ENCODE results near the gene PPID. TPM values are rescaled to one million over a fixed set of nuclear protein-coding genes. Genes with fewer than 3 reads are reported as not detected.
"Not testable (repeated sequence)": the region's sequence is repeated elsewhere in the genome, so short reads cannot be mapped to it uniquely, and the experiment has no call there.

PPID gene
- total RNA-seq, 4 donors from 2014 or later, result 10.6 to 24.1 (median 17.9) TPM

- 80 to 82% methylated on average over 6 of the region's 6 CpGs for WGBS, 2 donors
- no peak for DNase-seq (ENCODE audit: low spot score in 2 of 2)
- intact Hi-C loops (cut with DNase I; ENCODE audit: low total_unique reads), result loop anchor here (10.0 kb wide), 1 partner anchor 448 kb away; no protein-coding TSS in a partner anchor
- H3K4me3 ChIP-seq (ENCODE audit: low read depth, poor library complexity, severe bottlenecking), result no peak overlapping the region
- TF ChIP-seq CTCF (IDR thresholded peaks at IDR 0.05) (no peak), POLR2A (IDR thresholded peaks at IDR 0.05) (no peak)
Observed at GRCh38 chr4:158726633-158727032, 3.4 kb upstream of the PPID start.

DNA sequence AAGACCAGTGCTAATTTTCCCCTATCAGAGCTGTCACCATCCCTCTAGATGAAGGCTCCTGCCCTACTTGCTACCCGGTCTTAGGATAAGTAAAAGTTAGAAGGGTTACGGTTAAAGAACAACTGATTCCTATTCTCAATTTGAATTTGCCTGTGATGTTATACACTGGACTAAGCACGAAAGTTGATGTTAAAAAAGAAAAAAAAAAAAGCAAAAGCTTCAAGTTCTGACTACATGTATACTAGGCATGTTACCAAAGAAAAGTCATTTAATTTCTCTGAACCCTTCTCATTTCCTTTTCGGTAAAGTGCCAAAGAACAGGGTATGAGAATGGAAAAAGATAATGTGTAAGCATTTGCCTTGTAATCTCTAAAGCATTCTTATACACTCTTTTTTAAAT is 1.4 kb upstream of the PPID start:
- TF ChIP-seq CTCF (IDR thresholded peaks at IDR 0.05) (no peak), POLR2A (IDR thresholded peaks at IDR 0.05) (no peak)
- no peak overlapping the region for H3K4me3 ChIP-seq (ENCODE audit: low read depth, poor library complexity, severe bottlenecking)
- intact Hi-C loops (cut with DNase I; ENCODE audit: low total_unique reads), result loop anchor here (10.0 kb wide), 1 partner anchor 450 kb away; no protein-coding TSS in a partner anchor
- WGBS, 2 donors, result 84 to 88% methylated on average over 4 of the region's 4 CpGs
- DNase-seq (ENCODE audit: low spot score in 2 of 2), result no peak

- no peak for DNase-seq (ENCODE audit: low spot score in 2 of 2)
- H3K4me3 ChIP-seq (ENCODE audit: low read depth, poor library complexity, severe bottlenecking), result peak overlapping the region; percentile 95
- TF ChIP-seq CTCF (IDR thresholded peaks at IDR 0.05) (no peak), POLR2A (IDR thresholded peaks at IDR 0.05) (no peak)
- 10 to 13% methylated on average over 16 of the region's 16 CpGs for WGBS, 2 donors
- intact Hi-C loops (cut with DNase I; ENCODE audit: low total_unique reads), result loop anchor here (10.0 kb wide), 1 partner anchor 452 kb away; no protein-coding TSS in a partner anchor
Observed at GRCh38 chr4:158722291-158722916, 792 bp downstream of the PPID start.

DNA sequence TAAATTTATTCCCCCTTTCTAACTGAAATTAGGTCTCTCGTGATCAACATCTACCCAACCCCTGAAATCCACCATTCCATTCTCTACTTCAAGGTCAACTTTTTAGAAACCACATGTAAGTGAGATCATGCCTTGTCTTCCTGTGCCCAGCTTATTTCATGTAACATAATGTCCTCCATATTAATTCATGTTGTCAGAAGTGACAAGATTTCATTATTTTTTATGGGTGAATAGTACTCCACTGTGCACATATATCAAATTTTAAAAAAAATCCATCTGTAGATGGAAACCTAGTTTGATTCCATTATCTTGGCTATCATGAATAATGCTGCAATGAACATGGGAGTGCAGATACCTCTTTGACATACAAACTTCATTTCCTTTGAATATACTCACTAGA is 1.5 kb downstream of the PPID start:
- intact Hi-C loops (cut with DNase I; ENCODE audit: low total_unique reads), result loop anchor here (10.0 kb wide), 1 partner anchor 453 kb away; no protein-coding TSS in a partner anchor
- no peak for DNase-seq (ENCODE audit: low spot score in 2 of 2)
- TF ChIP-seq POLR2A (IDR thresholded peaks at IDR 0.05), result no peak
- TF ChIP-seq CTCF (IDR thresholded peaks at IDR 0.05), result no peak
- H3K4me3 ChIP-seq (ENCODE audit: low read depth, poor library complexity, severe bottlenecking), result no peak overlapping the region
- 94 to 100% methylated on average over 1 of the region's 1 CpG for WGBS, 2 donors

DNA sequence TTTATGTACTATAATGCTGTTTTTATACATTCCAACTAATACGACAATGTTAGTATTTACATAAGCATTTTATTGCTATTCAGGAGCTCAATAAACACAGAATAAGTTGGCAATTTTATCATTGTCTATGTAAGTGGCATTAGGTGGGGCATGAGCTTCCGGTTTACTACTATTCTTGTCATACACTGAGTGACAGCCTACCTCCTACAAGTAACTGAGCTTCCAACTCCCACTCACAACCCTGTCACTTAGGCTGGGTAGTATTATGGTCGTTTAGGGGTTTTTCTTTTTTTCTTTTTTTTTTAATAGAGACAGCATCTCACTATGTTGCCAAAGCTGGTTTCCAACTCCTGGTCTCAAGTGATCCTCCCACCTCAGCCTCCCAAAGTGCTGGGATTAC is 7.4 kb downstream of the PPID start:
- intact Hi-C loops (cut with DNase I; ENCODE audit: low total_unique reads), result no loop called here
- no peak overlapping the region for H3K4me3 ChIP-seq (ENCODE audit: low read depth, poor library complexity, severe bottlenecking)
- TF ChIP-seq CTCF (IDR thresholded peaks at IDR 0.05) (no peak), POLR2A (IDR thresholded peaks at IDR 0.05) (no peak)
- WGBS, 2 donors, result 68 to 84% methylated on average over 3 of the region's 3 CpGs
- no peak for DNase-seq (ENCODE audit: low spot score in 2 of 2)

GRCh38 chr4:158714937-158715336 is 8.3 kb downstream of the PPID start:
- 85 to 87% methylated on average over 4 of the region's 4 CpGs for WGBS, 2 donors
- intact Hi-C loops (cut with DNase I; ENCODE audit: low total_unique reads), result no loop called here
- H3K4me3 ChIP-seq (ENCODE audit: low read depth, poor library complexity, severe bottlenecking), result no peak overlapping the region
- no peak for DNase-seq (ENCODE audit: low spot score in 2 of 2)
- TF ChIP-seq POLR2A (IDR thresholded peaks at IDR 0.05) (no peak), CTCF (IDR thresholded peaks at IDR 0.05) (no peak)

DNA sequence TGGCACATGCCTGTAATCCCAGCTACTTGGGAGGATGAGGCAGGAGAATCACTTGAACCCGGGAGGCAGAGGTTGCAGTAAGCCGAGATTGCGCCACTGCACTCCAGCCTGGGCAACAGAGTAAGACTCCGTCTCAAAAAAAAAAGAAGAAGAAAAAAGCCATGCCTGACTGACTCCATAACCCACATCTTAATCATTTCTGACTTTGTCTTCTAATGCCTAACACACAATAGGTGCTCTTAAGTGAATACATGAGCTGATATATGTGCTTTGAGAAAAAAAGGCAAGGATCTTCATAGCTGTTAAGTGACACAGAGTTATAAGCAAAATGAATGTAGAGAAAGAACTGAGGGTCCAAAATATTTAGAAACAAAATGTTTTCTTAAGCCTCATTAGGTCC is 10.6 kb downstream of the PPID start:
- WGBS, 2 donors, result 96 to 99% methylated on average over 4 of the region's 4 CpGs
- not testable (repeated sequence) for DNase-seq (ENCODE audit: low spot score in 2 of 2)

More for the DNA sequence above, 10.6 kb downstream of the PPID start:
- intact Hi-C loops (cut with DNase I; ENCODE audit: low total_unique reads); H3K4me3 ChIP-seq (ENCODE audit: low read depth, poor library complexity, severe bottlenecking): not testable (repeated sequence)

Data from lower leg skin (tissue), 4 donors.